Measurements from ENCODE around the gene COX11.

Gene COX11

GRCh38 chr17:54968262-54968987, at the start of gene COX11, which contains the start of gene STXBP4:
Gene COX11 (minus strand): TSS chr17:54968654. CDS start chr17:54968646, 8 bp downstream.
Gene STXBP4 (plus strand): TSS chr17:54968765. CDS start chr17:54986220, 17,455 bp downstream.
- peak; percentile 95 for DNase-seq (ENCODE audit: low spot score)

GRCh38 chr17:55005520-55005919, 37.1 kb upstream of the COX11 start:
- DNase-seq (ENCODE audit: low spot score), result peak; percentile 20

DNA sequence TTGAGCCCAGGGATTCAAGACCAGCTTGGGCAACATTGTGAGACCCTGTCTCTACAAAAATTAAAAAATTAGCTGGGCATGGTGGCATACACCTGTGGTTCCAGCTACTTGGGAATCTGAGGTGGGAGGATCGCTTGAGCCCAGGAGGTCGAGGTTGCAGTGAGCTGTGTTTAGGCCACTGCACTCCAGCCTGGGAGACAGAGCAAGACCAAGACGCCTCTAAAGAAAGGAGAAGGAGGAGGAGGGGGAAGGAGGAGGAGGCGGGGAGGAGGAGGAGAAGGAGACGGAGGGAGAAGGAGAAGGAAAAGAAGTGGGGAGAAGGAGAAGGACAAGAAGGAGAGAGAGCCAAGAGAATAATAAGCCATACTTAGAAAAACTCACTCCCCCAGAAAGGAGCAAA, 36.0 kb upstream of the COX11 start:
- DNase-seq (ENCODE audit: low spot score), result no peak

GRCh38 chr17:55002458-55002857, 34.0 kb upstream of the COX11 start:
- no peak for DNase-seq (ENCODE audit: low spot score)

- no peak for DNase-seq (ENCODE audit: low spot score)
Measured at GRCh38 chr17:54996441-54996840, 28.0 kb upstream of the COX11 start.

DNA sequence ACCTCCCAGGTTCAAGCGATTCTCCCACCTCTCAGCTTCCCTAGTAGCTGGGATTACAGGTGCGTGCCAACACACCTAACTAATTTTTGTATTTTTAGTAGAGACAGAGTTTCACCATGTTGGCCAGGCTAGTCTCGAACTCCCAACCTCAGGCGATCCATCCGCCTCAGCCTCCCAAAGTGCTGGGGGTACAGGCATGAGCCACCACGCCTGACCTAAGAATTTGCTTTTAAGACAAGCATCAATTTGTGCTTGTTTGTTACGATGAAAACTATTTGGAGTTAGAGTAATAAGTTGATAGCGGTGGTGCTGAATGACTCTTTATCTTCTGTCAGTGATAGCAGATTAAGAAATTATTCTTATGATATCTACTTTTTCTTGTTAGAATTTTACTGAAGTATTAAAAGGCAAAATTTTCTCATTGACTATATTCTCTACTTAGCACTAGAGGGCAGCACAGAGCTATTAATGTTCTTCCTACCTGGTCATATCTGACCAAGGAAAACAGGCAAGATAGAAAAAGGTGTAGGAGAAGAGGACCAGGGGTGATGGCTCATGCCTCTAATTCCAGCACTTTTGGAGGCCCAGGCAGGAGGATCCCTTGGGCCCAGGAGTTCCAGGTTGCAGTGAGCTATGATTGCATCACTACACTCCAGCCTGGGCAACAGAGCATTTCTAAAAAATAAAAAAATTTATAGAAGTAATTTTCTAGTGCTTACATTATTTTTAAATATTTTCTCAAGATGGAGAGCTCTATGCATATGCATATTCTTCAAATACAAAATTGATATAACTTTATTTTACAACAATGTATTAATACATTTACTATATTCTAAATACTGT, 24.6 kb upstream of the COX11 start:
- DNase-seq (ENCODE audit: low spot score), result peak; percentile 53

GRCh38 chr17:54991567-54991966, 23.1 kb upstream of the COX11 start:
- no peak for DNase-seq (ENCODE audit: low spot score)

GRCh38 chr17:54990118-54990517, 21.7 kb upstream of the COX11 start:
- DNase-seq (ENCODE audit: low spot score), result no peak

- no peak for DNase-seq (ENCODE audit: low spot score)
Measured at GRCh38 chr17:54985476-54985875, 17.0 kb upstream of the COX11 start.

DNA sequence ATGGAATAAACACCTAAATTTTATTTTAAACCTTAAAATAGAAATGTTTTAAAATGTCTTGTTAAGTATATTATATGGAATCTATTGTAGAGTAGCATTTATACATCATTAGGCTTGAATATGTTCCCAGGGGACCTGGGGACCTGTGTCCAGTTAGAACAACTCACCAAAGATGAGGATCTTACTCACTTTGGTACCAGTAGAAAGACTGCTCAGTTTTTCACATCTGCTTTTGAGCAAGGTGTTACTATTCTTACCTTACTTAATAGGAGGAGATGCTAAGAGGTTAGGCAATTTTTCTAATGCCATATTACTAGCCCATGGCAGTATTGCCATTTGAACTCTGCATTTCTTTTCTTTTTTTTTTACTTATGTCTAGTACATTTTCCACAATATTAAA, 14.8 kb upstream of the COX11 start:
- no peak for DNase-seq (ENCODE audit: low spot score)

DNA sequence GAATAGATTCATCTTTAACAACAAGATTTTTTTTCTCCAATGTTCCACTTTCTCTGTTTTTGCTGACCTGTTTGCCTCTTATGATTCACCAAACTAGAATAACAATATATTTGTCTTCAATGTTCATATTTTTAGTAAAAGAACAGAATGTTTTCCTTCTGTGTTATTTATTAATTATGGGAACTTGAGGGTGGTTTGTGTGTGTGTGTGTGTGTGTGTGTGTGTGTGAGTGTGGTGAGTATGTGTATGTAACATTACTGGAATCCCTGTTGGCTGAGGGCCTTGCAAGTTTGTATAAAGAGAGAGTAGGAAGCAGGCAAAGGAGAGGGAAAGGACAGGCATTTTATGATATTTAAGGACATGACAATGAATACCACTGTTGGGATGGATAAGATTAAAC, 13.9 kb upstream of the COX11 start:
- DNase-seq (ENCODE audit: low spot score), result no peak

GRCh38 chr17:54980375-54980774, 11.9 kb upstream of the COX11 start:
- no peak for DNase-seq (ENCODE audit: low spot score)

DNA sequence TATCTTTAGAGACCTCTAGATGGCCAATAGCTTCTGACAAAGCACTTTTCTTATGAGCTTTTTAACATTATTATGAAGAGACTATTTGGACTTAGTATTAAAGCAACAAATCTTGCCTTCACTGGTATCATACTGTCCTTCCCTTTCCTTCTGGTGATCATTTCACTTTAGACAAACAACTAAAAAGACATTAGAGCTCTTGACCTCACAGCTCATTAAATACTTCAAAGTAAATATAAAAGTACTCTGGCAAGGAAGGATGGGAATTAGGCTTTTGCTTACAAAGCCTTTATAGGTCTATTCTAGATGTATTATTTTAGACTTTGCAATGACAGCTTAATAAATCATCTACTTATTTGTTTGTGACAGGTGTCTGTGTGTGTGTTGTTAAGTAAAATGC, 11.2 kb upstream of the COX11 start:
- no peak for DNase-seq (ENCODE audit: low spot score)

GRCh38 chr17:54977744-54978143, 9.3 kb upstream of the COX11 start:
- DNase-seq (ENCODE audit: low spot score), result no peak

DNA sequence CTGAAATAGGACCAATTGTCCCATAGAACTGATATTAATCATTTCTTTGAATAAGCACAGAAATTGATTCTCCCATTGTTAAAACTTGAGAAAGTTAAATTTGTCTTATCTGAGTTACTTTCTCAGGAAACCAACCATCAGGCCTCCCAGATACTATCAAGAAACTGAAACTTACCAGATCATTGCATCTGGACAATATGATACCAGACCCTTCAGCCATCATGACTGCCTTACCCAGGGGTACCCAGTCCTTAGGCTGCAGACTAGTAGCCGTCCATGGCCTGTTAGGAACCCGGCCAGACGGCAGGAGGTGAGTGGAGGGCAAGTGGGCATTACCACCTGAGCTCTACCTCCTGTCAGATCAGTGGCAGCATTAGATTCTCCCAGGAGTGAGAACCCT, 7.9 kb upstream of the COX11 start:
- no peak for DNase-seq (ENCODE audit: low spot score)

DNA sequence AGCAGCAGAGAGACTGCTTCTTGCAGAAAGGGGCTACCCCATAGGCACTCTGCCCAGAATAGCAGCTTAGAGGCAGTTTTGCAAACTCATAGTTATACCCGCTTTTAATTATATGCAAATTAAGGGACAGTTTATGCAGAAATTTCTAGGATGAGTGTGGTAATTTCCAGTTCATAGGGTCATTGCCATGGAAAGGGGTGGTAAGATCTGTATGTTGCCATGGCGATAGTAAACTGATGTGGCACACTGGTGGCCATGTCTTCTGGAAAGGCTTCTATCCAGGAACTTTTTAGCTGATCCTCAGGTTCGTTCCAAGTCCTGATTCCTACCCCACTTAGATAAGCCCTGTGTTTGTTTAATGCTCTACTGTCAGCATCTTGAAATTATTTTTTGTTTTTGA, 6.3 kb upstream of the COX11 start:
- no peak for DNase-seq (ENCODE audit: low spot score)

DNA sequence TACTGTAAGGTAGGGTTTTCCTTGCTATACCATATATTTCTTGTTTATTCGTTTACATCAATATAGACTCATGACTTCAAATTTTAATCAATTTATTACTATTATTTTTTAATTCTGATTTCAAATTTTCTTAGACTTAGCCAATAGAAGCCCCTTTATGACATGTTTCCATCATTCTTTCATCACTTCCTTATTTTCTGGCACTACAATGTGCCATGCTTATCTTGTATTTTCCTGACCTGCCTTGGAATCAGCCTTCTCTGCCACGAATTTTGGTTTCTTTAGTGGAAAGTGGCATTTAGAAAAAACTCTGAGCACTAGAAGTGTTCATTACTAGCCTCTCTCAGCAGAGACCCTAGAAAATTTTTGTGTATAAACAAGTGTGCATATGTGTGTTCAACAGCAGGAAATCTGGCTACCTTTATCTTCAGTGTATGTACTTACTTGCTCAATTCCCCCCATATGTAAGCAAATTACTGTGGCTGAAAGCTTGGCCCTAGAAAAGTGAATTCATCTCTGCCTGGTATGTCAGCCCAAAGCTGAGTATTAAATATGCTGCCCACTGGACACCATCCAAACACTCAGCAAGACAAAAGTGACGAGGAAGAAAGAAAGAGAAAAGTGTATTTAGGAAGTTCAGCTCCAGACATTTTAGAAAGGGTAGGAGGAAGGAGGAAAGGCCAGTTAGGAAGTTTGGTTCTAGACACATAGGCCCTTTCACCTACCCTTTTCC, 4.1 kb upstream of the COX11 start:
- DNase-seq (ENCODE audit: low spot score), result no peak

- no peak for DNase-seq (ENCODE audit: low spot score)
Measured at GRCh38 chr17:54971901-54972300, 3.4 kb upstream of the COX11 start.

DNA sequence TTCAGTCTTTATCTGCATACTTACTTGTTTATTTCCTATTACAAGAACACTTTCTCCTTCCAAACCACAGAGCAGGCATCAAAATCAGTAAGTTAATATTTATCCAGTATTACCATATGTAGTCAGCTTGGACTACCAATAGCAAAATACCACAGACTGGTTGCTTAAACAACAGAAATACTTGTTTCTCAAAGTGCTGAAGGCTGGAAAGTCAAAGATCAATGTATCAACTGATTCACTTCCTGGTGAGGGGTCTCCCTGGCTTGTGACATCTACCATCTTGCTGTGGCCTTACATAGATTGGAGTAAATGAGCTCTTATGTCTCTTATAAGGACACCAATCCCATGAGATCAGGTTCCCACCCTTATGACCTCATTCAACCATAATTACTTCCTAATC, 2.7 kb upstream of the COX11 start:
- no peak for DNase-seq (ENCODE audit: low spot score)

DNA sequence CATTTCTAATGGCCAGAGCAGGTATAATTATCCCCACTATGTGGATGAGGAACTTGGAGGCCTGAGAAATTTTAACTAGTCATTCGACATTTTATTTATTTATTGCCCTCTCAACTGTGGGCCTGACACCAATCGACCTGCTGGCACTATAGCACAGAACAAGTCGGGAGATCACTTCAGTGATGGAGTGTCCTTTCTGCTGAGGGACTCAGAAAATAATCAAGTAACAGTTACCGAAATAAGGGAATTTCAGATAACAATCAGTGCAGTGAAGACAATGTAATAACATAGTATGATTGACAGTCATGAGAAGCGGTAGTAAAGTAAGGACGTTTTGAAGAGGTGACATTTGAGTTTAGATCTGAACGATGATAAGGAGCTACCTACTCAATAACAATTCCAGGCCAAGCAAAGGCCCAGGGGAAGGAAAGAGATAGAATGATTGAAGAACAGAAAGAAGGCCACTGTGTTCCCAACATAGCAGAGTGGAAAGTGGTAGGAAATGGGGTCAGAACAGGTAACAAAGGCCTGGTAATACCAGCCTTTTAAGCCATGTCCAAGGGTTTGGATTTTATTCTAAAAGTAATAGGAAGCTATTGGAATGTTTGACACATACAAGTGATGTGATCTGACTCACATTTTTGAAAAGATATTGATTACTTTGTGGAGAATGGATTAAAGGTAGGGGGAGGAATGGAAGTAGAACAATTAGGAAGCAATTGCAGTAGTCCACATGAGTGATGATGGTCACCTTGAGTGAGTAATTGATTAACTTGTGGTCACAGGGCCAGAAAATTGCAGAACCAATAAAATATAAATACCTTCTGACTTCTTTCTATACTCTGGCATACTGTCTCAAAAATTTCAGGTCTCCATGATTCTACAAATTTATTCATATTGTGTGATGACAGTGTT, 1.5 kb upstream of the COX11 start:
- no peak for DNase-seq (ENCODE audit: low spot score)

- peak; percentile 8 for DNase-seq (ENCODE audit: low spot score)
Measured at GRCh38 chr17:54968988-54969332, 506 bp upstream of the COX11 start.
